IMR-90 (cell line): ENCODE data around the gene DLL1. TPM values are rescaled to one million over a fixed set of nuclear protein-coding genes. Genes with fewer than 3 reads are reported as not detected.

Experiments used
- ATAC-seq: fragments of 200-7000 bp; cut with Tn5 transposase; 2 replicates; pipeline ENCODE4 v1.9.1; 2020; ENCODE audit warnings: low read depth, mild to moderate bottlenecking, moderate library complexity
- BruUV-seq: library from RNA; stranded (reverse); fragments of 400-500 nt; replicated peaks from 2 replicates; lab custom pipeline; 2021; lab: Mats Ljungman, UMichigan
- CTCF ChIA-PET: fragments of 300-600 bp; formaldehyde crosslinking; extraction: SDS; loops from one replicate; lab custom pipeline; 2021; ENCODE audit warnings: antibody characterized with exemption; lab: Yijun Ruan, JAX
- POLR2A ChIA-PET: fragments of 300-600 bp; sonication (Branson Sonifier 250); formaldehyde crosslinking; loops from one replicate; lab custom pipeline; 2022; ENCODE audit warnings: antibody characterized with exemption; ENCODE audit not compliant: unreplicated experiment; lab: Charles Lee
- DNase-seq: peaks from one replicate; pipeline ENCODE4 v3.0.0; 2013
- H2AFZ ChIP-seq: replicated peaks from 2 replicates; pipeline ENCODE3; 2013; ENCODE audit warnings: low read length, mild to moderate bottlenecking; ENCODE audit not compliant: poor library complexity
- H2AK5ac ChIP-seq: 2 replicates; pipeline ENCODE4 v1.6.1; 2013; ENCODE audit warnings: low read depth, low read length, inconsistent platforms
- H2AK9ac ChIP-seq: replicated peaks from 2 replicates; pipeline ENCODE3; 2013; ENCODE audit warnings: mild to moderate bottlenecking, low read depth, low read length, moderate library complexity; ENCODE audit not compliant: poor library complexity
- H2BK120ac ChIP-seq: 2 replicates; pipeline ENCODE4 v1.6.1; 2013; ENCODE audit warnings: low read depth, low read length, inconsistent platforms
- H2BK15ac ChIP-seq: 3 replicates; pipeline ENCODE4 v1.6.1; 2013; ENCODE audit warnings: low read depth, low read length, inconsistent platforms
- H2BK20ac ChIP-seq: 2 replicates; pipeline ENCODE4 v1.6.1; 2013; ENCODE audit warnings: low read depth, mild to moderate bottlenecking, inconsistent platforms, low read length, moderate library complexity
- H2BK5ac ChIP-seq: 2 replicates; pipeline ENCODE4 v1.6.1; 2013; ENCODE audit warnings: mild to moderate bottlenecking, low read depth, low read length, inconsistent platforms; ENCODE audit not compliant: poor library complexity, severe bottlenecking
- H3K14ac ChIP-seq: replicated peaks from 2 replicates; pipeline ENCODE4 v1.6.1; 2013; ENCODE audit warnings: low read depth, low read length, inconsistent platforms
- H3K18ac ChIP-seq: 2 replicates; pipeline ENCODE4 v1.6.1; 2013; ENCODE audit warnings: low read depth, low read length, control low read depth
- H3K23ac ChIP-seq: 2 replicates; pipeline ENCODE4 v1.6.1; 2013; ENCODE audit warnings: low read depth, low read length, inconsistent platforms
- H3K27ac ChIP-seq: 2 replicates; pipeline ENCODE4 v1.5.1; 2013; ENCODE audit warnings: mild to moderate bottlenecking, control low read depth, low read length; ENCODE audit not compliant: insufficient read depth
- H3K27me3 ChIP-seq: 2 replicates; pipeline ENCODE4 v1.6.1; 2013; ENCODE audit warnings: low read length; ENCODE audit not compliant: control insufficient read depth, insufficient read depth
- H3K36me3 ChIP-seq: 2 replicates; pipeline ENCODE4 v1.6.1; 2013; ENCODE audit warnings: low read length, mixed read lengths; ENCODE audit not compliant: control insufficient read depth, insufficient read depth
- H3K4ac ChIP-seq: 2 replicates; pipeline ENCODE4 v1.6.1; 2013; ENCODE audit warnings: low read depth, low read length, inconsistent platforms
- H3K4me1 ChIP-seq: 2 replicates; pipeline ENCODE4 v1.6.1; 2013; ENCODE audit warnings: low read length, mixed read lengths; ENCODE audit not compliant: control insufficient read depth, insufficient read depth
- H3K4me2 ChIP-seq: 2 replicates; pipeline ENCODE4 v1.6.1; 2013; ENCODE audit warnings: low read depth, mild to moderate bottlenecking, control low read depth, low read length, moderate library complexity
- H3K4me3 ChIP-seq: 2 replicates; pipeline ENCODE4 v1.5.1; 2013; ENCODE audit warnings: low read depth, mild to moderate bottlenecking, control low read depth, low read length, moderate library complexity; ENCODE audit not compliant: insufficient read depth
- H3K56ac ChIP-seq: 2 replicates; pipeline ENCODE4 v1.6.1; 2013; ENCODE audit warnings: low read length, inconsistent platforms; ENCODE audit not compliant: insufficient read depth; ENCODE audit errors: extremely low read depth
- H3K79me1 ChIP-seq, 2 experiments: 2 replicates each; pipeline ENCODE4 v1.6.1; 2013; ENCODE audit warnings: low read length in 2 of 2, inconsistent platforms in 1 of 2, low read depth in 1 of 2
- H3K9ac ChIP-seq: 2 replicates; pipeline ENCODE4 v1.6.1; 2013; ENCODE audit warnings: low read depth, low read length, control low read depth
- H3K9me1 ChIP-seq: 2 replicates; pipeline ENCODE4 v1.6.1; 2013; ENCODE audit warnings: low read length, inconsistent platforms; ENCODE audit not compliant: insufficient read depth
- H3K9me3 ChIP-seq: 2 replicates; pipeline ENCODE4 v1.6.1; 2013; ENCODE audit warnings: low read length; ENCODE audit not compliant: control insufficient read depth, insufficient read depth
- H4K20me1 ChIP-seq: 2 replicates; pipeline ENCODE4 v1.6.1; 2013; ENCODE audit warnings: low read length, inconsistent platforms; ENCODE audit not compliant: insufficient read depth
- H4K5ac ChIP-seq: 2 replicates; pipeline ENCODE4 v1.6.1; 2013; ENCODE audit warnings: mild to moderate bottlenecking, low read depth, low read length, control low read depth
- H4K8ac ChIP-seq, 2 experiments: 2 replicates each; pipeline ENCODE4 v1.6.1; 2013; ENCODE audit warnings: low read depth in 2 of 2, low read length in 2 of 2, control low read depth in 1 of 2, inconsistent platforms in 1 of 2
- H4K91ac ChIP-seq: 2 replicates; pipeline ENCODE4 v1.6.1; 2013; ENCODE audit warnings: low read depth, low read length, inconsistent platforms; ENCODE audit not compliant: insufficient read depth
- BHLHE40 ChIP-seq: fragments of 150-350 bp; IDR thresholded peaks from 2 replicates; pipeline ENCODE4 v1.6.1; 2016; ENCODE audit warnings: mild to moderate bottlenecking, low read depth, low read length
- CHD1 ChIP-seq: IDR thresholded peaks from 2 replicates; pipeline ENCODE4 v1.6.1; 2012; ENCODE audit warnings: low read depth, low read length, improper control_type of control experiment
- FOS ChIP-seq: fragments of 150-350 bp; IDR thresholded peaks from 2 replicates; pipeline ENCODE4 v1.6.1; 2016; ENCODE audit warnings: low read depth, low read length
- MAFK ChIP-seq: IDR thresholded peaks from 2 replicates; pipeline ENCODE4 v1.6.1; 2012; ENCODE audit warnings: low read depth, low read length, improper control_type of control experiment
- MAZ ChIP-seq: IDR thresholded peaks from 2 replicates; pipeline ENCODE4 v1.6.1; 2012; ENCODE audit warnings: low read depth, mild to moderate bottlenecking, low read length, improper control_type of control experiment, moderate library complexity, borderline replicate concordance
- MXI1 ChIP-seq: IDR thresholded peaks from 2 replicates; pipeline ENCODE4 v1.6.1; 2012; ENCODE audit warnings: low read depth, mild to moderate bottlenecking, low read length, moderate library complexity, borderline replicate concordance
- NFE2L2 ChIP-seq: fragments of 150-350 bp; IDR thresholded peaks from 2 replicates; pipeline ENCODE4 v1.6.1; 2016; ENCODE audit warnings: low read depth, mild to moderate bottlenecking, low read length
- POLR2A ChIP-seq: IDR thresholded peaks from 2 replicates; pipeline ENCODE4 v1.6.1; 2012; ENCODE audit warnings: mild to moderate bottlenecking, low read depth, low read length
- RAD21 ChIP-seq: IDR thresholded peaks from 2 replicates; pipeline ENCODE4 v1.6.1; 2012; ENCODE audit warnings: low read length, improper control_type of control experiment
- RCOR1 ChIP-seq: IDR thresholded peaks from 2 replicates; pipeline ENCODE4 v1.6.1; 2012; ENCODE audit warnings: mild to moderate bottlenecking, low read length, improper control_type of control experiment; ENCODE audit not compliant: insufficient replicate concordance
- RFX5 ChIP-seq: IDR thresholded peaks from 2 replicates; pipeline ENCODE4 v1.8.0; 2012; ENCODE audit warnings: low read depth, mild to moderate bottlenecking, low read length, moderate library complexity
- SMC3 ChIP-seq: fragments of 150-350 bp; IDR thresholded peaks from 2 replicates; pipeline ENCODE4 v1.6.1; 2016; ENCODE audit warnings: low read depth, mild to moderate bottlenecking, antibody characterized with exemption, low read length, moderate library complexity
- WGBS, 2 experiments: methylation state at CpG; one replicate each; pipeline versions ENCODE4 v1.1.5 to v1.1.7; 2013; ENCODE audit warnings: missing lambda C conversion rate in 2 of 2; ENCODE audit not compliant: insufficient read length in 1 of 2; ENCODE audit errors: extremely low coverage in 2 of 2; 5-methylcytosine and 5-hydroxymethylcytosine counted together
- dilution Hi-C: fragments of 300-500 bp; cut with HindIII; formaldehyde crosslinking; loops from one replicate; pipeline ENCODE4 v1.14.3; 2018; ENCODE audit warnings: low sequenced_read_pairs; ENCODE audit not compliant: unreplicated experiment
- in situ Hi-C: fragments of 300-500 bp; cut with MboI; formaldehyde crosslinking; loops from 3 replicates; pipeline ENCODE4 v1.14.3; 2019; ENCODE audit warnings: low sequenced_read_pairs, inconsistent platforms, mixed read lengths
- intact Hi-C: fragments of 100-400 bp; cut with micrococcal nuclease; formaldehyde crosslinking; loops from 2 replicates; pipeline ENCODE4 v1.10.0; 2022
- polyA plus RNA-seq, 3 experiments: library from polyadenylated mRNA; depleted of rRNA; stranded (reverse); fragments of >200 nt; gene quantifications; 2 replicates each; pipeline ENCODE4 v1.2.3, GENCODE V29; 2012; ENCODE audit warnings: low replicate concordance in 1 of 3
- total RNA-seq: library from RNA; depleted of rRNA; stranded (reverse); fragments of >200 nt; gene quantifications from 2 replicates; pipeline ENCODE4 v1.2.3, GENCODE V29; 2012
- TF ChIP-seq, protein P1 (sequence below): fragments of 150-350 bp; IDR thresholded peaks from 2 replicates; pipeline ENCODE4 v1.6.1; 2017; ENCODE audit warnings: mild to moderate bottlenecking, antibody characterized with exemption, low read length, low read depth
- TF ChIP-seq, protein P2 (sequence below): fragments of 150-350 bp; IDR thresholded peaks from 2 replicates; pipeline ENCODE4 v1.6.1; 2016; ENCODE audit warnings: low read depth, mild to moderate bottlenecking, low read length, moderate library complexity, borderline replicate concordance
- TF ChIP-seq, protein P3 (sequence below): conservative IDR thresholded peaks from 2 replicates; pipeline ENCODE4 v1.5.1; 2012; ENCODE audit warnings: mild to moderate bottlenecking, low read depth, low read length, improper control_type of control experiment

DLL1 gene
- total and polyA plus RNA-seq, 2 of the 4 experiments (the other 2 are of a cell fraction) = under 0.01 to 0.31 TPM

DNA sequence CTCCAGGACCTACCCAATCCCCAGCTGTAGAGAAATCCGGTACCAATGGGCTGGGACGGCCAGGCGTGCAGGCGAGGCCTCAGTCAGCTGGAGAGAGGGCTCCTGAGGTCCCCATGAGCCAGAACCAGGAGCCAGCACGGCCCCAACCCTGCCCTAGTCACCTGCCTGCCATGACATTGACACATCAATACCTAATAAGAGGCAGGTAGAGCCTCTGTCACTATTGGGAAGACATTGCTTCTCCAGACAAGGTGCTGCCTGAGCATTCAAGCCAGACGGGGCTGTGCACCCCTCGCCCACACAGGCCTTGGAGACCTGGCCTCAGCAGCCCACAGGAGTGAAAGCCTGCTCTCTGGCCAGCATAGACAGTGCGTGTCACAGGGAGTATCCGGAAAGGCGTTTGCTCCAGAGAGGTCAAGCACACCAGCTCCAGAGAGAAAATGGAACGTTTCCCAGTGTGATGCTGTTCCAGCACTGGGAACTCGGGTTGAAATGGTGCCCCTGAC lies 3.5 kb downstream of the DLL1 start:
- Histone ChIP-seq H3K79me1 (no peaks in the 10 kb centered on the region), H3K27me3 (peaks cover 57% of the 10 kb centered on the region), H3K9me3 (no peaks in the 10 kb centered on the region), H4K20me1 (no peaks in the 10 kb centered on the region), H4K8ac (no peak overlapping the region), H2BK15ac (no peak overlapping the region), H4K91ac (no peak overlapping the region), H3K9me1 (no peaks in the 10 kb centered on the region), H3K14ac (no peak overlapping the region), H3K36me3 (no peaks in the 10 kb centered on the region), H3K27ac (no peak overlapping the region), H3K4ac (no peak overlapping the region), H4K5ac (no peak overlapping the region), H2AK5ac (no peak overlapping the region), H2AFZ (no peak overlapping the region), H2AK9ac (no peak overlapping the region), H2BK20ac (no peak overlapping the region), H2BK120ac (no peak overlapping the region), H3K9ac (no peak overlapping the region), H3K4me3 (no peak overlapping the region), H3K18ac (no peak overlapping the region), H2BK5ac (no peak overlapping the region), H3K4me2 (no peak overlapping the region), H3K56ac (no peak overlapping the region), H3K23ac (no peak overlapping the region), H3K4me1 (no peaks in the 10 kb centered on the region; the same call in 1 of the 2 replicates)
- no peak for ATAC-seq
- BruUV-seq = no TSS peak
- POLR2A ChIA-PET = no interaction called here
- dilution Hi-C loops (no loop called here), intact Hi-C loops (no loop called here), in situ Hi-C loops (no loop called here)
- DNase-seq = no peak
- TF ChIP-seq, protein P1, sequence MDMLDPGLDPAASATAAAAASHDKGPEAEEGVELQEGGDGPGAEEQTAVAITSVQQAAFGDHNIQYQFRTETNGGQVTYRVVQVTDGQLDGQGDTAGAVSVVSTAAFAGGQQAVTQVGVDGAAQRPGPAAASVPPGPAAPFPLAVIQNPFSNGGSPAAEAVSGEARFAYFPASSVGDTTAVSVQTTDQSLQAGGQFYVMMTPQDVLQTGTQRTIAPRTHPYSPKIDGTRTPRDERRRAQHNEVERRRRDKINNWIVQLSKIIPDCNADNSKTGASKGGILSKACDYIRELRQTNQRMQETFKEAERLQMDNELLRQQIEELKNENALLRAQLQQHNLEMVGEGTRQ = no peak
- no peak for TF ChIP-seq NFE2L2
- no peak for TF ChIP-seq BHLHE40
- TF ChIP-seq MAZ = no peak
- TF ChIP-seq, protein P2, sequence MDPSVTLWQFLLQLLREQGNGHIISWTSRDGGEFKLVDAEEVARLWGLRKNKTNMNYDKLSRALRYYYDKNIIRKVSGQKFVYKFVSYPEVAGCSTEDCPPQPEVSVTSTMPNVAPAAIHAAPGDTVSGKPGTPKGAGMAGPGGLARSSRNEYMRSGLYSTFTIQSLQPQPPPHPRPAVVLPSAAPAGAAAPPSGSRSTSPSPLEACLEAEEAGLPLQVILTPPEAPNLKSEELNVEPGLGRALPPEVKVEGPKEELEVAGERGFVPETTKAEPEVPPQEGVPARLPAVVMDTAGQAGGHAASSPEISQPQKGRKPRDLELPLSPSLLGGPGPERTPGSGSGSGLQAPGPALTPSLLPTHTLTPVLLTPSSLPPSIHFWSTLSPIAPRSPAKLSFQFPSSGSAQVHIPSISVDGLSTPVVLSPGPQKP = no peak
- TF ChIP-seq RFX5 = no peak
- no peak for TF ChIP-seq MXI1
- TF ChIP-seq SMC3 = no peak
- no peak for TF ChIP-seq POLR2A
- no peak for TF ChIP-seq RAD21
- TF ChIP-seq MAFK = no peak
- TF ChIP-seq, protein P3, sequence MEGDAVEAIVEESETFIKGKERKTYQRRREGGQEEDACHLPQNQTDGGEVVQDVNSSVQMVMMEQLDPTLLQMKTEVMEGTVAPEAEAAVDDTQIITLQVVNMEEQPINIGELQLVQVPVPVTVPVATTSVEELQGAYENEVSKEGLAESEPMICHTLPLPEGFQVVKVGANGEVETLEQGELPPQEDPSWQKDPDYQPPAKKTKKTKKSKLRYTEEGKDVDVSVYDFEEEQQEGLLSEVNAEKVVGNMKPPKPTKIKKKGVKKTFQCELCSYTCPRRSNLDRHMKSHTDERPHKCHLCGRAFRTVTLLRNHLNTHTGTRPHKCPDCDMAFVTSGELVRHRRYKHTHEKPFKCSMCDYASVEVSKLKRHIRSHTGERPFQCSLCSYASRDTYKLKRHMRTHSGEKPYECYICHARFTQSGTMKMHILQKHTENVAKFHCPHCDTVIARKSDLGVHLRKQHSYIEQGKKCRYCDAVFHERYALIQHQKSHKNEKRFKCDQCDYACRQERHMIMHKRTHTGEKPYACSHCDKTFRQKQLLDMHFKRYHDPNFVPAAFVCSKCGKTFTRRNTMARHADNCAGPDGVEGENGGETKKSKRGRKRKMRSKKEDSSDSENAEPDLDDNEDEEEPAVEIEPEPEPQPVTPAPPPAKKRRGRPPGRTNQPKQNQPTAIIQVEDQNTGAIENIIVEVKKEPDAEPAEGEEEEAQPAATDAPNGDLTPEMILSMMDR = no peak
- no peak for TF ChIP-seq RCOR1
- TF ChIP-seq CHD1 = no peak
- no peak for TF ChIP-seq FOS
- CTCF ChIA-PET = no interaction called here
- 89% methylated on average over 5 of the region's 12 CpGs; no CpG with 5 or more reads in 1 of the 2 experiments for WGBS, 2 experiments
